ENCODE measurements around the gene MX2.

Gene MX2

DNA sequence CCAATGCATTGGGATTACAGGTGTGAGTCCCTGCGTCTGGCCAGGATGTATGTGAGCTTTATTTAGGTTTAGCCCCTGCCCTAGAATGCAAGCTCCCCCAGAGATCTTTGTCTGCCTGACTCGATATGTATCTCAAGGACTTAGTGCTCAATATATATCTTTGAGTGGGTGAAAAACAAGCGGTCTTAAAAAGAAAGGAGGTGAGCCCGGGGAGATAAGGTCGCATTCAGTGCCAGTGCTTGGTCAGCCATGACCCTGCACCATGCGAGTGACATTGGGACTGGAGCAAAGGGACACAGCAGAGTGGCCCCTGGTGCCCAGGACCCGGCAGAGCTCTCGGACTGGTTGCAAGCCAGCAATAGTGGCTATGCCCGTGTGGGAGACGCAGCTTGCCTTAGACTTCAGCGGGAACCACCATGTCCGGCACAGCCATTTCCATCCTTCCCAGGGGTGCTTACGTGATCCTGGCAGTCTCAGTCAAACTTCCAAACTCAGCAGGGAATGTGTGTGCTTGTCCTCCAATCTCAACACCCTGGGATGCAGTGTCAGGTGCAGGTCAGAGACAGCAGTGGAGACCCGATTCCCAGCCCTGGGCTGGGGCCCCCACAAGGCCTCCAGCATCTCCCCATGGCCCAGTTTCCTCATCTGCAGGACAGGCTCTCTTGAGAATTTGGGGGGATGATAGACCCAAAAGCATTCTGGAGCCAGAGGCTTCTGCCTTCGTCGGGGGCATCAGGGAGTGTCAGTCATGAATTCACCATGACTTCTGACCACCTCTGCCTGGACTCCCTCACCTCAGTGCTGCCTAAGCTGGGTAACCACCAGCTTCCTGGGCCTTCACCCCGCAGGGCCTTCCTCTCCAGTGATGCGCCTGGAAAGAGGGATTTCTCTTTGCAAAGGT lies 1.8 kb downstream of the MX2 start:
- DNase-seq (ENCODE audit: low read depth in 3 of 3, low spot score in 1 of 3), result no peak

DNA sequence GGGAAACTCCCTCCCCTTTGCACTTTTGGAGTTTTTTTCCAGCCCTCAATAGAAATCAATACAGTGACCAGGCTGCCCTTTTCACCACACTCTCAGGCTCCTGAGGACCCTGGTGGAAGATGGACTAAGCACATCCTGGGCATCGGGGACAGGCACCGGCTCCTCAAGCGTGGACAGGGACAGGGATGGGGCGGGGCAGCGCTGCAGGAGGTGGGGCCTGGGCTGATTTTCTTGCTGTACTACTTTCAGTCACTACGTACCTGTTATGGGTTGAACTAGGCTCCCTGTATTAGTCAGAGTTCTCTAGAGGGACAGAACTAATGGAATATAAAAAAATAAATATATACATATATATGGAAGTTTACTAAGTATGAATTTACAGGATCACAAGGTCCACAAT lies 2.5 kb downstream of the MX2 start:
- DNase-seq (ENCODE audit: low read depth in 3 of 3, low spot score in 1 of 3), result no peak

DNA sequence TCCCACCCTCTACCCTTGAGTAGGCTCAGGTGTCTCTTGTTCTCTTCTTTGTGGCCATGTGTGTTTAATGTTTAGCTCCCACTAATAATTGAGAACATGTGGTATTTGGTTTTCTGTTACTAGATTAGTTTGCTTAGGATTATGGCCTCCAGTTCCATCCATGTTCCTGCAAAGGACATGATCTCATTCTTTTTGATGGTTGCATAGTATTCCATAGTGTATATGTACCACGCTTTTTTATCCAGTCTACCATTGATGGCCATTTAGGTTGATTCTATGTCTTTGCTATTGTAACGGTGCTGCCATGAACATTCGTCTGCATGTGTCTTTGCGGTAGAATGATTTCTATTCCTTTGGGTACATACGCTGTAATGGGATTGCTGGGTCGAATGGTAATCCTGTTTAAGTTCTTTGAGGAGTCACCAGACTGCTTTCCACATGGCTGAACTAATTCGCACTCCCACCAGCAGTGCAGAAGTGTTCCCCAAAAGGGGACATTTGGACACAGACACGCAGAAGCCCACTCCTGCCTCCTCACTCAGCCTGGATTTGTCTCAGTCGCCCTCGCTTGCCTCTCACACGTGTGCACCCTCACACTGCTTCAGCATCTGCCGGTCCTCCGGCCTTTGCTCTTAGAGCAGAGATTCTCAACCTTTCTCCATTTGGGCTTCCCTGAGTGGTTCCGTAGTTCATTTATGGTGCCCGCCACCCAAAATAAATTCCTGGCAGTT lies 3.7 kb downstream of the MX2 start:
- DNase-seq (ENCODE audit: low read depth in 3 of 3, low spot score in 1 of 3), result no peak

DNA sequence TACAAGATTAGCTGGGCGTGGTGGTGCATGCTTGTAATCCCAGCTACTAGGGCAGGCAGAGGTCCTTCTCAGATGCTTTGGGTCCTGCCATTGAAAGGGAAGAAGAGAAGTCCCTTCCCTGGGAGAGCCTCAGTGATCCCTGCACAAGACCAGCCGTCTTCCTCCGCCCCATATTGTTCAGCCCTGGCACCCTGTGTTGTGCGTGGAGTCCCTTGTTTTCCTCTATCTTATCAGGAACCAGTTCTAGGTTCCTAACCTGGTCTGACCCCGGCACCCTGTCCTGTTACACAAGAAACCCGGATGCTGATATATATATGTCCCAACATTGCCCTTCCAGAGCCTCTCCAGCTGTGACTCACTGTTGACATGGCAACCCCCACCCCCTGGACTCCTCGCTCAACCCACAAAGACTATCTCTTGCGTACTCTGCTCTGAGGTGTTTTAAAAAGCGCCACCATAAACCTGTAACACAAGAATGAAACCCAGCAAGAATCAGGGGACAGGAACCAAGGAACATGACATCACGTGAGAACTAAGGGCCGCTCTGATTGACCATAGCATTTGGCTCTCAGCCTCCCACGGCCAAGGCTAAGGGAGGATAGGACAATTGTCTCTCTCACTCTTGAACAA lies 4.8 kb downstream of the MX2 start:
- DNase-seq (ENCODE audit: low read depth in 3 of 3, low spot score in 1 of 3), result no peak

DNA sequence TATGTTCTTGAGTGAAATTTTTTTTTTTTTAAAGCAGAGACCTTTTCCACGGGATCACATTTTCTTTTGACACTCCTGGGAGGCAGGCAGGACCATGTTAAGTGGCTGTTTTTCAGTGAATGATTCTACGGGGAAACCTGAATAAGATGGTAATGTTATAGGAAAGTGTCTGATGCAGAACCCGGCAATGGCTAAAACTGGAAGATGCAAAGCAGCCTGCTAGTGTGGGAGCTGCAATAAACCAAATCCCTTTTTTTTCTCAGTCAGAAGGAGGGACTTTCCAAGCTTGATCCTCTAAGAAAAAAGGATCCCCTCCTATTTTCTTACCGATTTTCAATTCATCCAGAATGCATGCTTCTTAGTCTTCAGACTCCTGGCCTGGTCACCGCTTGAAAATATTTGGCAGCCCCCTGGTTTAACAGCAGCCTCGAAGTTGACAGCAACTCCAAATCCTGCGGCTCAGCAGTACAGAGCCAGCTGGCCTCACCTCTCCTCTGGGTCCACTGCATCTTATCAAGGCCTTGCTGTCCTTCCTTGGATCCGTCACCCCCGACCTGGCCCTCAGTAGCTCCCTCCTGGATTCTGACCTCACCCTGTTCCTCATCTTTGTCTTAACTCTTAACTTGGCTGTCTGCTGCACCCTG lies 5.6 kb downstream of the MX2 start:
- no peak for DNase-seq (ENCODE audit: low read depth in 3 of 3, low spot score in 1 of 3)

DNA sequence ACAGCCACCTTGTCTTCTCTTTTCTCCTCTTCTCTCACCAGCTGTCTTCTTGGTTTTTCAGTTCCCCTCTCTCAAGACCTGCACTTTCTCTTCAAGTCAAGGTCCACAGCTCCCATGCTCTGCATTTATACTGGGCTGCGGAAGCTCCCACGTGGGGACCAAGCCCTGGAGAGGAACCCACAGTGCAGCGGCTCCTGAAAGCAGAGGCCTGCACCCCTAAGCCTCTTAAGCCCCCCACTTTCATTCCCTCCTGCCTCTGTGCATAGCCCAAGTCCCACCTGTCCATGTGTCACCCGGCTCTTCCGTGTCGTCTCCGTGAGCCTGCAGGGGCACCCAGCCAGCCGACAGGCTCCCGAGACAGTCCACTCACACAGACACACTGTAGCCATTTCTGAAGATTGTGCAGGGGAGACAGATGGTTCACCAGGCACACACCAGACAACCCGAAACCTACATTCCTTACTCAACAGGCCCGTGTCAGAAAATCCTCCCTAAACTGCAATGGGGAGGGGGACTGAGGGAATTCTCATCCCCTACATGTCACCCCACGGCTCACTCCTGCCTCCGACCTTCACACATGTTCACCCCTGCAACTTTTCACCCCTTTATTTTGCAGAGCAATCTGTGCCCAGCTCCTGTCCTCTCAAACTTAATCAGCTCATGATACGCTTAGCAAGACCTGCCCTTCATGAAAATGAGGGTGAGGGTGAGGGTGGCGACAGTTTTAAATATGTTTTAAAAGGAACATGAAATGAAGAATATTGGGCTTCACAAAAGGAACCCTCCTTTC lies 6.3 kb downstream of the MX2 start:
- no peak for DNase-seq (ENCODE audit: low read depth in 3 of 3, low spot score in 1 of 3)

DNA sequence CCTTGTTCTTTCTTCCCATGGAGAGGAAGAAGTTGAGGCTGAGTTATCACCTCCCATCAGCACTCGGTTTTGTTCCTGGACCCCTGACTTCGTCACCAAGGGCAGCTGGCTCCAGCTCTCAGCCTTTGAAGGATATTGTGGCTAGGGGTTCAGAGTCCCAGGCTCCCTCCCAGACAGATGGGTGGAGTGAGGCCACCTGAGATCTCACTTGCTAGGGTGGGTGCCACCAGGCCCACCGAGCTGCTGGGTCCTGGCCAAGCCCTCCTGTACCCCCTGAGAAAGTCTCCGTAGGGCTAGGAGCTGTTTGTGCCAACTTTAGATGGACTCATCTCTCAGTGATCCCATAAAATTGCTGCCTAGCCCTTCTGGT lies 6.9 kb downstream of the MX2 start:
- no peak for DNase-seq (ENCODE audit: low read depth in 3 of 3, low spot score in 1 of 3)

DNA sequence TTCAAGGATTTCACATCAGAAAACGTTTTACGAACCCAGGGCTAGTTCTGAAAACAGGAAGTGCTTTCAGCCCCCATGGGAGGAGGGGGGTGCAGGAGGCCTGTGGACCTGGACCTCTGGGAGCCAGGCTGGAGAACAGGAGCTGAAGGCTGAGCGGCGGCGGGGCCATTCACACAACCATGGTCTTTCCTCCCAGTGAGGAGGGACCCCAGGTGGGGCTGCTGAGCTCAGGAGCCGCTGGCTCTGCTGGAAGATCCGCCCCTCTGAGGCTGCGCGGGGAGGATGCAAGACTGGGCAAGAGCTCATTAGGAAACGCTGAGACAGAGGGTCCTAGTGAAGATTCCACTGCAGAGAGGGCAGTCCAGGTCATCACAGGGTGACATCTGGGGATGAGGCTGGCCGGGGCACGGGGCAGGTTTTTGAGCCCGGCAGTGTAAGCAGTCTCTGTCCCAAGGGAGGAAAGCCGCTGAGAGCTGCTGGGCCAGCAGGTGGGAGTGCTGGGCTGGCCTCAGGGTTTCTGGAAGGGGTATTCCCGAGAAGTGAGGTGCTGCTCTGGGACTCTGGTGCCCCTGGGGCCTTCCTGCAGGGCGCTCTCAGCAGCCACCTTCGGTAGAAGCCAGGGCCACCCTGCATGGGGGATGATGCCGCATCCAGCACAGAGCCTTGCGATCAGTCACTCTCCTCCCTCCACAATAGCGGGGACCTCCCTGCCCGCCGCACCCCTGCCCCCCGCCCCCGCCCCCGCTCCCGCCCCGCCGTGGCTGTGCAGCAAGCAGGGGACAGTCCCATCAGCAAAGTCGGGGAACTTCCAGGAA lies 7.5 kb downstream of the MX2 start:
- DNase-seq (ENCODE audit: low read depth in 3 of 3, low spot score in 1 of 3), result no peak

DNA sequence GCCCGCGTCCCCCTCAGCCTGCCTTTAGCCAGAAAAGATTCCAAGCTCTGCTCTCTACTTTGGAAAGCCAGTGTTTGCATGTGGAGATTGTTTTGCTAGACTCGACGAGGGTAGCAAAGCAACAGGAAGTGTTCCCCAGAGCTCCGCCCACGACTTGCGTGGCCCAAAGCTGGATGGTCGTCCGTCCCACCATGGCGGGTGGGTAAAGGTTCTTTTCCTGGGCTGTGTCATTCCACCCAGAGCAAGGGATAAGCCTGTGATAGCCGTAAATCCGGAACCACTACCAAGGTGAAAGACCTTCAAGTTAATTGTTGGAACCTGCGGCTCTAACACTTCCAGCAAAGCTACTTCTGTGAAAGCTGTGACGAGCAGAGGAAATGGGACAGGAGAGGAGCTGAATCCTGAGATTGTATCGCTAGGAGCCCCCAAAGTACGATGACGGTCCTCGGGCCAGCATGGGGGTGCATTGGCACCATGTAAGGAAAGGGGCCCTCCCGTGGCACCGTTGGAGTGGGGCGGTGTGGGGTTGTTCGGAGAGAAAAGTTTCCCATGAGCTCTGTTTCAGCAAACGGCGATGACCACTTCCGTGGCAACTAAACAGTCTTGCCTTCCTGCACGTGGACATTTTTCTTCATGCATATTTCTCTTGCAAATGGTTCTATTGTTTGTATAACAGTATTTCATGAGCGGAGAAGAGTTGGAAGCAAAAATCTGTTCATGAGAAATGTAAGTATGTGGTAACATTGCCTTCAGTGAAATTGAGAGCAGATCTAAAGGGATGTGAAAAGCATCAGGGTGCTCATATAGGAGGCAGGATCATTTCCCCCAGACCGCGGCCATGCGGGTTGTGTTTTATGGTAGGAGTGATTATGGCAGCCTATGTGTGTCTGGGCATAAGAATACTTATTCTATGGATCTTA lies 8.4 kb downstream of the MX2 start:
- no peak for DNase-seq (ENCODE audit: low read depth in 3 of 3, low spot score in 1 of 3)

DNA sequence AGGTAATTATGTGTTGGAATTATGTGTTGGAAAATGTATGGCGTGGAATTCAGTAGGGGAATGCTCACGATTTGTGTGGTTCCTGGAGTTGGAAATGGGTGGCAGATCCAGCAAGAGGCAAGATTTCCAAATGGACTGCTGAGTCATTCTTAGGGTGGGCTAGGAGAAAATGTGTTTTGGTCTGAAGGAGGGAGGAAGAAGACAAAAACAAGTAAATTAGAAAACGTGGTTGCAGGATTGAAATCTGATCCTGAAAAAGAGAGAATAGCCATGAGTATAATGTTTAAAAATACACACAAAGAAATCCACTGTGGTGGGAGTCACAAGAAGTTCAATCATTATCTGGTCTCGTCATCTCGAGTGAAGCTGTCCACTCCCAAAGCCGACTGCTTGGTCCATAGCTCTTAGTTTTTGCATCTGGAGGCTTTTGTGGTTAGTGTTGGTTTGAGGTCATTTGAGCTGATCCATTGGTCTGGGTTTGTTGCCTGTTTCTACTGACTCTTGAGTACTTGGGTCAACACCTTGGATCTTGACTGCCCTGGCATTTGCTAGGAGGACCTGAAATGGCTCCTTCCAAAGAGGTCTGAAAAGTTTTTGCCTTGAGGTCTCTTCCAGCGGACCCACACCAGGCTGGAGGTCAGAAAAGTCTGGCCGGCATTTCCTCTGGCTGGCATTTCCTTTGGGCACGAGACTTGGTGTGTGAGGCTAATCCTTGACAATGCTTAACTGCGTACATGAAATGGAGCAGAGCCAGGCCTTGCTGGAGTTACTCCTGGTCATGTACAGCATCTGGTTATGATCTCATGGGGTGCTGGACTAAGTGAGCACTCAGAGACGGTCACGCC lies 9.2 kb downstream of the MX2 start:
- DNase-seq (ENCODE audit: low read depth in 3 of 3, low spot score in 1 of 3), result no peak

DNA sequence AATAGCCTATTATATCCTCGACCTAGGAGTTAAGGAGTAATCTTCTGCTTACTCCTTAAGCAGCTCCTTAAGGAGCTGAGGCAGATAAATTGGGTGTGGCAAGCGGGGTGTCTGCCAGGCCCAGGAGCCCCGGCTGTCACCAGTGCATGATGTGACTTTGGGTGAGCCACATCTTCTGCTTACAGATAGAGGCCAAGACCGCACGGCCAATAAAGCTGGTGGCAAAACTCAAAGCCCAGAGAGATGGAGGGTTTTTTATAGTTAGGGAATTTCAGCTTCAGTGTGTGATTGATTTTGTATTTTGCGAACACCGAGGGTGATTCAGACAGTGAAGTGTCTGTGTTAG lies 9.8 kb downstream of the MX2 start:
- no peak for DNase-seq (ENCODE audit: low read depth in 3 of 3, low spot score in 1 of 3)

DNA sequence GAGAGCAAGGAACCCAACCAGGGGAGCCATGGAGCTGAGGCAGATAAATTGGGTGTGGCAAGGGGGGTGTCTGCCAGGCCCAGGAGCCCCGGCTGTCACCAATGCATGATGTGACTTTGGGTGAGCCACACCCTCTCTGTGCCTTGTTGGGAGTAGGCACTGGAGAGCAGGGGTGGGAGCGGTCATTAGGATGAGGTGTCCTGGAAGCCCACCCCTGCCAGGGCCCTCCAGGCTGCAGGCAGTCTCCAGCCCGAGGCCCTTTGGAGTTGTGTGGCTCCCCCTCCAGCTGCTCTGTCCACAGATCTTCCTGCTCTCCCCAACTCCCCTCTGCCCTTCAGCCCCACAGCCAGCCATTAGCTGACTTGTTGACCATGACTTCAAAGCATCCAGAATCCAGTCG lies 11.4 kb downstream of the MX2 start:
- no peak for DNase-seq (ENCODE audit: low read depth in 3 of 3, low spot score in 1 of 3)

DNA sequence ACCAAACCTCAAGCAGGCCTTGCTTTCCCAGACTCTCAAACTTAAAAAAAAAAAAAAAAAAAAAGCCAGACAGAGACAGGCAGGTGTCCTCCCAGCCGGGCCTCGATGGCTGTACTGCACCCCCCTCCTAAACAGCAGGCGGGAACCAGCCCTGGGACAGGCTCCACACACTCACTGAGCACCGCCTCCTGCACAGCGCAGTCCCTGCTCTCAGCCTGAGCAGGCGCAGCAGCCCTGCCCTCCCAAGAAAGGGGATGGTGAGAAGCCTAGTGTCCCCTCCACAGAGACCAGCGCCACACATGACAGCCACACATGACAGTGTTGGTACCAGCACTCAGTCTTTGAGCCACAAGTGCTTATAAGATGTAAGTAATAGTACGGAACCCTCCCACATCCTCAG lies 11.9 kb downstream of the MX2 start:
- DNase-seq (ENCODE audit: low read depth in 3 of 3, low spot score in 1 of 3), result no peak

DNA sequence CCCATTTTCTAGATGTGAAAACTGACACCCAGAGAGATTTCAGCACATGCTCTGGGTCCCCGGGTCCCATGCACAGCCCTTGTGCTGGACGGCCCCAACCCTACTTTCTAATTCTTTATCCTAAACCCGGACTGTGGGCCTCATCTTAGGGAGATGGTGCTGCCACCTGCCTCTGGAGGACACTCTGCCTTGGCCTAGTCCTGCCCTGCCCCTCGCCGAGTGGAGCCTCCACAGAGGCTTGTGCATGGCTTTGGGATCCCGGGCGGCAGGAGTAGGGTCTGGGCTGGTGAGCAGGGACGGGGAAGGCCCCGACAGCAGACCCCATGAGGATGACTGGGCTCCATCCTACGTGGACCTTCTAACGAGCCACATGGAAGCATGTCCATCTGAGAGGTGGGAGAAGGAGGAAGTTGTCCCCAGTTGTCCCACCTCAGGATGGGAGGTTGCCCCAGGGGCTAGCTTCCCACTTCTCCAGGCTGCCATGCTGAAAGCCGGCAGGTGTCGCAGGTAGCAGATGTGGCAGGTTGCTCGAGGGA lies 12.4 kb downstream of the MX2 start:
- DNase-seq (ENCODE audit: low read depth in 3 of 3, low spot score in 1 of 3), result no peak

DNA sequence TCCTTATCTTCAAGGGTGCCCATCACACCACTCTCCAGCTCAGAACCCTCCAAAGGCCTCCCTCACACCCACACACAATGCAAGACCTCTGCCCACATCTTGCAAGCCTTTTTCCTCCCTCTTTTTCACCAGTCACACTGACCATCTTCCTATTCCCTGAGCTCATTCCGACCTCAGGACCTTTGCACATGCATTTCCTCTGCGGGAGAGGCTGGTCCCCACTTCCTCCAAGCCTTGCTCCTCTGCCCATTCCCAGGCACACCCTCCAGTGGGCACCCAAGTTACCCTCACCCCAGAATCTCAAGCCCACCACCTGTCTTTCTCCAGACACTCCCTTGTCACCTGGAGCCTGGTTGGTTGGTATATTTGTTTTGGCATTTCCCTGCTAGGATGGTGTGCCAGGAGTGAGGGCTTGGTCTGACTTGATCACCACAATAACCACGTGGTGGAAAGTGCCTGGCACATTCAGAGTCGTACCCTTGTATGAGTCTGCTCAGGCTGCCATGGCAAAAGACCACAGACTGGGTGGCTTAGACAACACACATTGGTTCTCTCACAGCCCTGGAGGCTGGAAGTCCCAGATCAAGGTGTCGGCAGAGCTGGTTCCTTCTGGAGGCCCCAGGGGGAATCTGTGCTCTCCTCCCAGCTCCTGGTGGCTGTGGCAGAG lies 13.2 kb downstream of the MX2 start:
- no peak for DNase-seq (ENCODE audit: low read depth in 3 of 3, low spot score in 1 of 3)

DNA sequence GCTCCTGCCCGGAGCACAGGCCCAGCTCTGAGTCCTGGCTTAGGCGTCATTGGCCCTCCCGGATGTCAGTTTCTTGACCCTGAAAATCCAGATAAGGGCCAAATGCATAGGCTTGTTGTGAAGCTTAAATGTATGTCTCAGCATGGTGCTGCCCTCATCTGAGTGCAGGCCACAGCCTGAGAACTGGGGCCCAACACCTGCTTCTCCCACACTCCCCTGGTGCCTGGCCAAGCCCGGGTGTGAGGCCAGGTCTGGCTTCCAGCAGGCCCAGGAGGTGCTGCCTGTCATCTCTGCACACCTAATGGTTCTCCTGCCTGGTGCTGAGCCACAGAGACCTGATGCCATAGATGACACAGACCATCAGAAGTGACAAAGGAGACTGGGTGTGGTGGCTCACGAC lies 14.0 kb downstream of the MX2 start:
- no peak for DNase-seq (ENCODE audit: low read depth in 3 of 3, low spot score in 1 of 3)

DNA sequence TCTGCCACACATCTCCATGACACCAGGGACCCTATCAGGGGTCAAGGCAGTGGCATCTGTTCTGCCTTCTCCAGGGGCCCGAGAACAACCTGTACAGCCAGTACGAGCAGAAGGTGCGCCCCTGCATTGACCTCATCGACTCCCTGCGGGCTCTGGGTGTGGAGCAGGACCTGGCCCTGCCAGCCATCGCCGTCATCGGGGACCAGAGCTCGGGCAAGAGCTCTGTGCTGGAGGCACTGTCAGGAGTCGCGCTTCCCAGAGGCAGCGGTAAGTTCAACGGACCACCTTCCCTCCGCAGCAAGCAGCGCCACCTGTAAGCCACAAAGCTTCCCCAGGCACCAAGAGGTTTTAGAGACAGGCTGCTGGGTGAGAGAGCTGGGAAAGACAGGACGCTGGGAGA lies 15.9 kb downstream of the MX2 start:
- DNase-seq (ENCODE audit: low read depth in 3 of 3, low spot score in 1 of 3), result no peak
